Fibroblast of mammary gland (primary cell): Measurements from ENCODE around the gene MIDN.

Experiments used
- DNase-seq: peaks from one replicate; pipeline ENCODE4 v3.0.0-alpha.2; 2010; ENCODE audit warnings: low read depth
- H3K4me3 ChIP-seq: 2 replicates; pipeline ENCODE4 v1.5.1; 2011; ENCODE audit warnings: low read depth, mild to moderate bottlenecking, low read length, moderate library complexity; ENCODE audit not compliant: control insufficient read depth
- CTCF ChIP-seq: conservative IDR thresholded peaks from 2 replicates; pipeline ENCODE4 v1.5.1; 2011; ENCODE audit warnings: low read depth, low read length, inconsistent platforms; ENCODE audit not compliant: control insufficient read depth, insufficient read depth

MIDN gene

GRCh38 chr19:1250437-1251260 lies 2.3 kb downstream of the MIDN start:
- DNase-seq = no peak
- peak overlapping the region; percentile 77 for H3K4me3 ChIP-seq
- no peak for TF ChIP-seq CTCF

DNA sequence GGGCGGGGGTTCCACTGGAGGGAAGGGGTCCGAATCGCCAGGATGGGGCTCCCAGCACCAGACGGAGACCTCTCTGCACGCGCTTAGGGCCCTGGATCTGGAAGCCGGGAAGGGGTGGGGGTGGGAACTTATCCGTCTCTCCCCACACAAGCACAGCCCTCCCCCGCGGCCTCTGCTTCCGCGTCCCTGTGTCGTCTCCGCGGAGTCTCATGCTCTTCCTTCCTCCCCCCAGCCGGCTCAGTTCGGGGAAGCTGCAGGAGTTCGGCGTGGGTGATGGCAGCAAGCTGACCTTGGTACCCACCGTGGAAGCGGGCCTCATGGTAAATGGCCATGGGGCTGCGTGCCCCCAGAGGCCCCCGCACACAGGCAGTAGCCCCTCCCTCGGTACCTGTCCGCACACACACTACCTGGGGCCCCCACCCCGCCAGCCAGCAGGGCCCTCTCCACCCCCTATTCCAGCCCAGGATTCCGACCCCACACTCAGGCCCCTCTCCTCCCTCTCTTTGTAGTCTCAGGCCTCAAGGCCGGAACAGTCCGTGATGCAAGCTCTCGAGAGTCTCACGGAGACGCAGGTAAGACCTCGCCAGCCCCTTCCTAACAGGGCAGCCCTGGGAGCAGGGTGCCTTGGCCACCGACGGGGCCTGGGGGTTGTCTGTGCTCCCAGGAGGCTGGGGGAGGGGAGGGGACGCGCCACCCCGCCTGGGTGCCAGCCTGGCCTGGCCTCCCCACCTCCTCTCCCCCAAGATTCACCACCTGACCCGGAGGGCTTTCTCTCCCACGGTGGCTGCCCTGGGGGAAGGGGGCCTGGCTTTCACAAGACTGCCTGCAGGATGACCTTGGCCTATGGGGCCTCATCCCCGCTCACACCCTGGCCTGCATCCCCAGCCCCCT lies 3.2 kb downstream of the MIDN start:
- peak; percentile 65 for DNase-seq
- H3K4me3 ChIP-seq = peak overlapping the region; percentile 77
- no peak for TF ChIP-seq CTCF

DNA sequence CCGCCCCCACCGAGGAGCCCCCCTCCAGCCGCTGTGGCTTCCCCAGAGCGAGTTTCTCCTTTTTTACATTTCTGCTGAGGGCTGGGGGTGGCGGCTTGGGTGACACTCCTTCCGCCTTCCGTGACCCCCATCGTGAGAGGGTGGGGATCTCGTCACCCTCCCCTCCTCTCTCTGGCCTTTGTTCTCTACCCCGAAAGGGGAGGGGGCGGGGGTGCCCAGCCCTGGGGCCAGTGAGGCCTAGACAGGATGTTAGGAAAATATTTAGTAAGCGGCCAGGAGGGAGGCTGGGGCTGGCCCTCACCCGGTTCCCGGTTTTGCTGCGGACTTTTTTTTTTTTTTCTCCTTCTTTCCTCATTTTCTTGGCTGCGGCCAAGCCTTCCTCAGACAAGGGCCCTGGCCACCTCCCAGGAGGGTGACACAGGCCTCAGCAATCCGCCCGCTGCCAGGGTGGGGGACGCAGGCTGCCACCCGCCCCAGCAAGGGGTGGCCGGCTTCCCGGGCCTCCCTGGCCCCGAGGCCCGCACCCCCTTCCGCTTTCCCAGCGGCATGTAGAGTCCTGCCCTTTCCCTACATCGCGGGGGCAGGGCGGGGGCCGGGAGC lies 3.9 kb downstream of the MIDN start:
- peak overlapping the region; percentile 77 for H3K4me3 ChIP-seq
- TF ChIP-seq CTCF = no peak
- DNase-seq = peak; percentile 98

- TF ChIP-seq CTCF = peak; percentile 1
- DNase-seq = peak; percentile 98
- H3K4me3 ChIP-seq = peak overlapping the region; percentile 77
Measured at GRCh38 chr19:1252821-1253513, 4.6 kb downstream of the MIDN start.

DNA sequence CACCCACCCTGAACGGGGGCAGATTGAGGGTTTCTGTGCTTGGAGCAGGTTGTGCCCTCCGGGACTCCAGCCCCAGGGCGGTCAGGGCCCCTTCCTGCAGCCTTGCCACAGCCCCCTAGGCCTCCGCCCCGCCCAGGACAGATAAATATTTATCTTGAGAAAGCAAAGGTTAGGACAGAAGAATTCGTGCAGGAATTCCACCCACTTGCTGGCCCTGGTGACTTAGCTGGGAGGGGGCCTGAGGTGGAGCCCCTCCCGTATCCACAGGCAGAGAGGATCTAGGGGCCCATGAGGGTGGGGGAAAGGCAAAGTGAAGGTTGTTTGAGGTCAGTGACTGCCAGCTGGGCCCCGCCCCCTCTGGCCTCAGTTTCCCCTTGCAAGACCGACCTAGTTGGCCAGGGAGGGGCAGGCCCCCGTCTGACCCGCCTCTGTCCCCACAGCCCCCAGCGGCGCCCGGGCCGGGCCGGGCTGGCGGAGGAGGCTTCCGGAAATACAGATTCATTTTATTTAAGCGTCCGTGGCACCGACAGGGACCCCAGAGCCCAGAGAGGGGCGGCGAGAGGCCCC lies 5.2 kb downstream of the MIDN start:
- no peak for TF ChIP-seq CTCF
- DNase-seq = no peak
- peak overlapping the region; percentile 39 for H3K4me3 ChIP-seq

DNA sequence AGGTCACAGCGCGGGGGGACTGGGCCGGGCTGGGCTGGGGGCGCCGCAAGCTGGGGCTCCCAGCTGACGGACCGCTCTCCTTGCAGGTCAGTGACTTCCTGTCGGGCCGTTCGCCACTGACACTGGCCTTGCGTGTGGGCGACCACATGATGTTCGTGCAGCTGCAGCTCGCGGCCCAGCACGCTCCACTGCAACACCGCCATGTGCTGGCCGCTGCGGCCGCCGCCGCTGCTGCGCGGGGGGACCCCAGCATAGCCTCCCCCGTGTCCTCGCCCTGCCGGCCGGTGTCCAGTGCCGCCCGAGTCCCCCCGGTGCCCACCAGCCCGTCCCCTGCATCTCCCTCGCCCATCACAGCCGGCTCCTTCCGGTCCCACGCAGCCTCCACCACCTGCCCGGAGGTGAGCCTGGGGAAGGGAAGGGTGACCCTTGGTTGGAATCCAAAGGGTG lies 5.7 kb downstream of the MIDN start:
- no peak for TF ChIP-seq CTCF
- peak overlapping the region; percentile 39 for H3K4me3 ChIP-seq
- DNase-seq = peak; percentile 56
